ENCODE results near the gene ODAM.

DNA sequence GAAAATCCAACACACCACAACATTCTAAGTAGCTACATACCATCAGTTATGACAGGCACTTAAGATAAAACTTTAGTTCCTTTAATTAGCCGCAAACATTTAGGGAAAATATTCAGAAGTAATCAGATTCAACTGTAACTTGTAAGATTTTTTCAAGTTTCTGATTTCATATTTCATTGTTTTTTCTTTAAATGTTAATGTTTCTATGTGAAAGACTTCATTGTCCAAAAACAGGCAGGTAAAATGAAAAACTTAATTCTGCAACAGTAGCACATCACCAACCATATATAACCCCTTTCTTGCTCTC, 11.6 kb upstream of the ODAM start:
- no peak for TF ChIP-seq CTCF (IDR thresholded peaks at IDR 0.05; ENCODE audit: low read depth, low read length)
- TF ChIP-seq EZH2phosphoT487 (IDR thresholded peaks at IDR 0.05; ENCODE audit: low read depth), result no peak
